Measurements from ENCODE around the gene CCNC.
"Not testable (repeated sequence)": the region's sequence is repeated elsewhere in the genome, so short reads cannot be mapped to it uniquely, and the experiment has no call there.

CCNC gene

DNA sequence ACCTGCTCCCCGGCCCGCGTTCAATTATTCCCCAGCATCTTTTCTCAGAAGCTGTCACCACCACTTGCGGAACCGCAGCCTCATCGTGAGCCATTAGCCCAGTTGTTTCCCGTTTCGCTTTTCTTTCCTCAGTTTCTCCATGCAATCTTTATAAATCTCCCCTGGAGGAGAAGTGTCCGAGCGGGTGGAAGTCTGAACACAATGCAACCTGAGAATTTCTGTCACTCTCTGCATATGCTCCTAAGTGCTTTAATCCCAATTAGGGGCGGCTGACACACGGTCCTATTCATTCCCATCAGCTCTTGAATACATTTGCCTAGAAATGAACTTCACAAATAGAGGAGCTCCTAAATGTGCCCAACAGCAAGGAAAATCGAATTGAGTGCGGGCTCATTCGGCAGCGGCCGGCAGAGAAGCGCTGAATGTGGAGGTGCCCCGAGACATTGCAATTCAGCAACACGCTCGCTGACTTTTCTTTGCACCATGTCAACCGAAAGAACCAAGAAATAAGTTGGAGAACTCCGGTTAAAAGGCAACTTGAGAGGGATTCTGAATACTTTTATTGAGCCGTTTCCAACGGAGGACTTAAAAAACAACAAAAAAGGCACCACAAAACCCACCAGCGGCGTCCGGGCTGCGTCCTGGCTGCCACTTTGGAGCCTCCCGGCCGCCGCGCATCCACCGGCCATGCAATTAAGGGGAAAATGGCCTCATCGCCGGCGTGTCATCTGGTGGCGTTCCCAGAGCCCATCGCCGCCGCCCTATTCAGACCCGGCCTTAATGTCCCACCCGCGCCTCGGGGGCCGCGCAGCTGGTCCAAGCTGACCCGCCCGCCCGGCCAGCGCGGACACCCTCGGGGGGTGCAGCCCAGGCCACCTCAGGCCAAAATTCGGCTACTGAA is 34.3 kb upstream of the CCNC start:
- DNase-seq = no peak

DNA sequence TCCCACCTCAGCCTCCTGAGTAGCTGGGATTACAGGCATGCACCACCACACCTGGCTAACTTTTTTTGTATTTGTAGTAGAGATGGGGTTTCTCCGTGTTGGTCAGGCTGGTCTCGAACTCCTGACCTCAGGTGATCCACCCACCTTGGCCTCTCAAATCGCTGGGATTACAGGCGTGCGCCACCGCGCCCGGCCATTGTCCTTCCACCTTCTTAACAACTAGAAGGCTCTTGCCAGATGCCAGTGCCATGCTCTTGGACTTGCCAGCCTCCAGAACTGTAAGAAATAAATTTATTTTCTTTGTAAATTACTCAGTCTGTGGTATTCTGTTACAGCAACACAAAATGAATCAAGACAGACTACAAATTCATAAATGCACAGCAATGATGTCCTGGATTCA is 26.2 kb upstream of the CCNC start:
- not testable (repeated sequence) for DNase-seq

DNA sequence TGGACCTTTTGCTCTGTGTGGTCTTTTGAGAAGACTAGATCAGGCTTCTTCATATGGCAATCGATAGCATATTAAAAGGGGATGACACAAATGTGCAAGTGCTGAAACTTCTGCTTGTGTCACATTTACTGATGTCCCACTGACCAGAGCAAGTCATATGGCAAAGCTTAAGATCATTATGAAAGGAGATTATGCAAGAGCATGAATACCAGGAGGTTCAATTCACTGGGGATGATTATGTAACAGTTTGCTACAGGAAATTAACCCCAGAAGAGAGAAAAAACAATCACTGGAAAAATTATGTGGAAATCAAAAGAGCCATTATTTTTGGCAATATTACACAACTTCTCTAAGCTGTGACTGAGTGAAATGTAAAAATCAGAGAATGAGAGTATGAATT is 24.4 kb upstream of the CCNC start:
- DNase-seq = no peak

GRCh38 chr6:99591673-99592364 is 23.4 kb upstream of the CCNC start:
- DNase-seq = no peak

GRCh38 chr6:99590728-99591672 is 22.5 kb upstream of the CCNC start:
- no peak for DNase-seq

- DNase-seq = no peak
These were observed 21.5 kb upstream of the CCNC start for GRCh38 chr6:99589907-99590493.

DNA sequence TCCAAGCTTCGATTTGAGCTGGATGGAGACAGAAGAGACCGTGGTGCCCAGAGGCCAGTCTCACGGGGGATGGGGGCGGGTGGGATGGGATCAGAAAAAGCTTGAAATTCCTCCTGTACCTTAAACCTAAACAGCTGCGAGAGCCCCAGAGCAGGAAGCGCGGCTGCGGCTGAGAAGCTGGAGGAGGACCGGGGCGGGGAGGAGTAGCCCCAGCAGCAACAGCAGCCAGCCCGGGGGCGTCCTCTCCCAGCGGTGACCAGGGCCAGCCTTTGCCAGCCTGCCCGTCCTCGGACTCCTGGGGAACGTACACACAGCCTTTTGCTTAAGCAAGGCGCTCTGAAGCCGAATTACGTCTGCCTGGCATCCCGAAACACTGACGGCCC is 20.8 kb upstream of the CCNC start:
- DNase-seq = peak in 1 of 2 experiments; percentile 17

GRCh38 chr6:99588618-99589289 is 20.3 kb upstream of the CCNC start:
- peak; percentile 60 to 71 for DNase-seq

- DNase-seq = no peak
These were observed 19.3 kb upstream of the CCNC start for GRCh38 chr6:99587792-99588191.

DNA sequence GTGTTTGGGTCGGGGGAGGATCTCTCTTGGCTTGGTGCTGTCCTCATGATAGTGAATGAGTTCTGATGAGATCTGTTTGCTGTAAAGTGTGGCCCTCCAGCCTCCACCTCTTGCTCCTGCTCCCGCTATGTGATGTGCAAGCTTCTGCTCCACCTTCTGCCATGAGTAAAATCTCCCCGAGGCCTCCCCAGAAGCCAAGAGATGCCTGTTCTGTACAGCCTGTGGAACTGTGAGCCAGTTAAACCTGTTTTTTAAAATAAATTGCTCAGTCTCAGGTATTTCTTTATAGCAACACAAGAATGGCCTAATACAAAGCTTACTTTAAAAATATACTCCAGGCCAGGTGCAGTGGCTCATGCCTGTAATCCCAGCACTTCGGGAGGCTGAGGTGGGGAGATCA is 11.3 kb upstream of the CCNC start:
- DNase-seq = no peak

DNA sequence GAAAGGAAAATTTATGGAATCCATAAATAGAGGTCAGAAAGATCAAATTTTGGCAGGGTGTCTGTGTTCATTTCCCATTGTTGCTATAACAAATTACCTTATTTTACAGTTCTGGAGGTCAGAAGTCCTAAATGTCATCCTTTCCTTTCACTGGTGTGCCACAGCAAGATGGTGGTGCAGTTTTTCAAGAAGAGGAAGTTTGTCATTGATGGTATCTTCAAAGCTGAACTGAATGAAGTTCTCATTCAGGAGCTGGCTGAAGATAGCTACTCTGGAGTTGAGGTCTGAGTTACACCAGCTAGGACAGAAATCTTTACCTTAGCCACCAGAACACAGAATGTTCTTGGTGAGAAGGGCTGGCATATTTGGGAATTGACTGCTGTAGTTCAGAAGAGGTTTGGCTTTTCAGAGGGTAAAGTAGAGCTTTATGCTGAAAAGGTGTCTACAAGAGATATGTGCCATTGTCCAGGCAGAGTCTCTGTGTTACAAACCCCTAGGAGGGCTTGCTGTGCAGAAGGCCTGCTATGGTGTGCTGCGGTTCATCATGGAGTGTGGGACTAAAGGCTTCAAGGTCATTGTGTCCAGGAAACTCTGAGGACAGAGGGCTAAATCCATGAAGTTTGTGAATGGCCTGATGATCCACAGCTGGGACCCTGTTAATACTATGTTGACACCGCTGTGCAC is 7.2 kb upstream of the CCNC start:
- DNase-seq = no peak

- DNase-seq = no peak
These were observed 5.6 kb upstream of the CCNC start for GRCh38 chr6:99573980-99574617.

- DNase-seq = no peak
These were observed 5.3 kb downstream of the CCNC start for GRCh38 chr6:99563056-99563723.

DNA sequence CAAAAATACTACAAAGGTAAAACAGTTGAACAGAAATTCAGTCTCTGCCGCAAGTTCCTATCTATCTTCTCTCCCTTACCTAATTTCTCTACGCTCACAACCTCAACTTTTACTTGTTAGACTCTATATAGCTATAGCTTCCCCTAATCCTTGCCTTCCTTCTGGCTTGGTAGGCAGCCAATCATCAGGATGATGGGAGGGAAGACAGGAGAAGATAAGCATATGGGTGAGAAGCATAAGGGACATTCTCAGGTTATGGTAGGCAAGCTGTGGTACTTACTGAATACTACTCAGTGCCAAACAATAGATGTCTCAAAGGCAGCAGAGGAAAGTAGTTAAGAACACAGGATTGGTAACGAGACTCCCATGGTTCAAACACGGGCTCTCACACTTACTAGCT is 7.8 kb downstream of the CCNC start:
- no peak for DNase-seq

GRCh38 chr6:99559057-99559456 is 9.4 kb downstream of the CCNC start:
- DNase-seq = peak in 1 of 2 experiments; percentile 5

DNA sequence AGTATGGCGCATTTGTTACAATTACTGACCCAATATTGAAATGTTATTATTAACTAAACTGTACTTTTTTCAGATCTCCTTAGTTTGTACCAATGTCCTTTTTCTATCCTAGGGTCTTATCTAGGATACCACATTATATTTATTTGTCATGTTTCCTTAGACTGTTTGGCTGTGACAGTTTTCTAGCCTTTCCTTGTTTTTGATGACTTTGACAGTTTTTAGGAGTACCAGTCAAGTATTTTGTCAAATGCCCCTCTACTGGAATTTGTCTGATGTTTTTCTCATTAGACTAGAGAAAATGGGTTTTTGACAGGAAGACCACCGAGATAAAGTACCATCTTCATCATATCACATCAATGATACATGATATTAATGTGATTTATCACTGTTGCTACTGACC is 14.6 kb downstream of the CCNC start:
- DNase-seq = no peak

DNA sequence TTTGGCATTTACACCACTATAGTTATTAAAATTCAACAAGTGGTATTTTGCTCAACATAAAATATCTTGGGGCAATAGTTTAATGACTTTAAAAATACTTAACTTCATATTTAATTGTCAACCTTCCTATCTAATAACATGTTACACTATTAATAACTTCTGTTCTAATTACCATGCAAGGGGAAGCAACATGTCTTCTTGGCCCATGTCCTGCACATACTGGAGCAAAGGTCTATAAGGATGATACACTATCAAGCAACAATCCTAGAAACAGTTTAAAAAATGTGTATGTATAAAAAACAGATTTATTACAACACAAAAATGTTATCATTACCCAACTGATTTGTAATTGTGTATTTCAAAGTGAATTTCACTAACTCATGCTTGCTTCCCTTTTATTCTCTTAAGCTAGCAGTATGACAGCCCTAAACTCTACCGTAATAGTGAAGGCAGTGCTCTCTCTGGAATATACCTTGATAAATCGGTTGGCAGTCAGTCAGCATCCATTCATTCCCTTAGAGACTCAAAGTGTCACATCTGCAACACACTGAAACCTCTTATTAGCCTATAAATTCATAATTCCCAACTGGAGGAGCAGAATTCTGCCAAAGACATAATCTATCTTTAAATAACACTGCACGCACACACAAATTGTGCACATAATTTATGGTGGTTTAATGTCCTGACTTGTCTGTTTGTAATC is 18.3 kb downstream of the CCNC start:
- no peak for DNase-seq

- no peak for DNase-seq
These were observed 19.8 kb downstream of the CCNC start for GRCh38 chr6:99548706-99549105.

DNA sequence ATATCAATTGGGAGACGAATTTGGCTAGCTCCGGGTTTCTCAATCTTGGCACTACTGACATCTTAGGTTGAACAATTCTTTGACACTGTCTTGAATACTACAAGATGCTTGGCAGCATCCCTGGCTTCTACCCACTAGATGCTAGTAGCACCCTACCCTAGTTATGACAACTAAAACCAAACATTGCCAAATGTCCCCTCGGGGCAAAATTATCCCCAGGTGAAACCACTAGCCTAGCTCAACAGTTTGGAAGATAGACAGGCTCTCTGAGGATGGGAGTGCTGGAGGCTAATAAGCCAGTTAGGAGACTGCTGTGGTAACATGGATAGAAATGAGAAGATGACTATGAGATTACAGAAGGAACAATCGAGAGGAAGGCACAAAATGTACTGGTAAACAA is 20.9 kb downstream of the CCNC start:
- DNase-seq = no peak

DNA sequence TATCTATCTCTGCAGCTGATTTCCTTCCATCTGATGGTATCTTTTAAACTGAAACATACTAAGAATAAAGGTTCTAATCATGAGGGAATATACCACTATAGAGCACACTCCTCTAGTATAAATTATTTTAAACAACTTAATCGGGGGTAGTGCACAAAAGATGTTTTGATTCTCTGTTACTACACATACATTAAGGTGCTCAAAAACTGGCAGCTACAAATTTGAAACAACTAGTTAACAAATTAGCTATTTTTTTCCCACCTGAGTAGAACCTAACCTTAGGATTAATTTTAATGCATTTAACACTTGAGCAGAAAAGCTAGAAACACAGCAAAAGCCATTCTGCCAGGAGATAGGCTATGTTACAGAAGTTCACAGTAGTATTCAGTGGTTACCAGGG is 23.0 kb downstream of the CCNC start:
- DNase-seq = no peak
